Smooth muscle cell (in vitro differentiated cells): ENCODE measurements around the gene JARID2. TPM values are rescaled to one million over a fixed set of nuclear protein-coding genes. Genes with fewer than 3 reads are reported as not detected.

Experiments used
- DNase-seq: peaks from one replicate; lab custom pipeline; 2025; ENCODE audit not compliant: unreplicated experiment; lab: John Stamatoyannopoulos, UW
- H2AFZ ChIP-seq: fragments of 200-600 bp; sonication (generic); 2 replicates; pipeline ENCODE4 v1.6.0; 2016; ENCODE audit warnings: antibody characterized with exemption, low read depth, mild to moderate bottlenecking
- H3F3A ChIP-seq: fragments of 200-600 bp; sonication (generic); 2 replicates; pipeline ENCODE4 v1.6.0; 2017; ENCODE audit warnings: antibody characterized with exemption, low read depth
- H3K27ac ChIP-seq: fragments of 200-600 bp; sonication (generic); 2 replicates; pipeline ENCODE4 v1.5.1; 2016; ENCODE audit warnings: low read depth, mild to moderate bottlenecking
- H3K27me3 ChIP-seq: fragments of 200-600 bp; sonication (generic); 2 replicates; pipeline ENCODE4 v1.6.1; 2016; ENCODE audit warnings: low read depth, mild to moderate bottlenecking
- H3K36me3 ChIP-seq: fragments of 200-600 bp; sonication (generic); 2 replicates; pipeline ENCODE4 v1.5.1; 2016; ENCODE audit warnings: low read depth
- H3K4me1 ChIP-seq: fragments of 200-600 bp; sonication (generic); 2 replicates; pipeline ENCODE4 v1.5.1; 2016; ENCODE audit warnings: low read depth
- H3K4me2 ChIP-seq: fragments of 200-600 bp; sonication (generic); 2 replicates; pipeline ENCODE4 v1.6.0; 2016; ENCODE audit warnings: mild to moderate bottlenecking
- H3K4me3 ChIP-seq: fragments of 200-600 bp; sonication (generic); 2 replicates; pipeline ENCODE4 v1.5.1; 2016; ENCODE audit warnings: mild to moderate bottlenecking
- H3K79me2 ChIP-seq: fragments of 200-600 bp; sonication (generic); 2 replicates; pipeline ENCODE4 v1.6.0; 2016; ENCODE audit warnings: low read depth, mild to moderate bottlenecking
- H3K9ac ChIP-seq: fragments of 200-600 bp; sonication (generic); 2 replicates; pipeline ENCODE4 v1.6.0; 2016; ENCODE audit warnings: low read depth
- H3K9me3 ChIP-seq: fragments of 200-600 bp; sonication (generic); replicated peaks from 2 replicates; pipeline ENCODE4 v1.5.1; 2016; ENCODE audit warnings: low read depth
- H4K20me1 ChIP-seq: fragments of 200-600 bp; sonication (generic); 2 replicates; pipeline ENCODE4 v1.6.0; 2016; ENCODE audit warnings: low read depth
- WGBS: methylation state at CpG from one replicate; pipeline ENCODE4 v1.1.7; 2016; ENCODE audit warnings: low lambda C conversion rate; 5-methylcytosine and 5-hydroxymethylcytosine counted together
- polyA plus RNA-seq: library from polyadenylated mRNA; unstranded; fragments of >200 nt; fragmentation: Nextera tagmentation; extraction: Ambion mirVana; gene quantifications from 2 replicates; pipeline ENCODE4 v1.2.1, GENCODE V29; 2016
- total RNA-seq: library from RNA; depleted of rRNA; stranded (reverse); fragments of >200 nt; gene quantifications from 2 replicates; pipeline ENCODE4 v1.2.3, GENCODE V29; 2014
- TF ChIP-seq, protein P1 (sequence below): fragments of 200-600 bp; sonication (generic); IDR thresholded peaks from 2 replicates; pipeline ENCODE4 v1.5.1; 2017; ENCODE audit warnings: borderline replicate concordance, mild to moderate bottlenecking, antibody characterized with exemption; ENCODE audit not compliant: insufficient read depth, poor library complexity, severe bottlenecking

JARID2 gene
- total and polyA plus RNA-seq, 2 experiments from 2014 or later = 5.2 to 10.2 TPM

DNA sequence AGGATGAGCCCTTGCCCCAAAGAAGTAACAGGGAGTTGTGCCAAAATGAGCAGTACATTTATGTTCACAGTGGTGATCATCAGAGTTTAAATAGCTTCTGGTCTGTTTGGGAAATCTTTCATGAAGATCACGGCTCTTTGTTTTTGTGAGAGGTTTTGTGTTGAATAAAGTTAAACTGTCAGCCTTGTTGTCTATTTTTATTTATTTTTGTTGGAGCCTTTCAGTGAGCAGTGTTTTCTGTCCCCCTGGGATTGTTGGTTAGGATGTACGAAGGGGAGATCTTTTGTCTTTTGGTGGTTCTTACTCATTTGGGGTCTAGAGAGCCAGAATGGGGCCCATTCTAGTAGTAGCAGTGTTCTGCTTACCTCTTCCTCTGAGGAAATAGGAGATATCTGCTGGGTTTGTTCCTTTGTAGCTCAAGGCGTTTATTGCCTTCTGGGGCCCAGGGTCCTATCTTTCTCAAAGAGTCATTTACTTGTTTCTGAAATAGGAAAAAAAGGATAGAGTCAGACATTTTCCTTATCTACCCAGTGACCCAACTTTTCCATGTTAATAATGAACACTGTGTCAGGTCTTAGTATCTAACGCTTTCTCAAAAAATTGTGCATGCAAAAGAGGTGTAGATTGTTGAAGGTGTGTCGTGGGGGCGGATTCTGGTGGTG is 157.4 kb downstream of the JARID2 start:
- Histone ChIP-seq H3K9ac (no peak overlapping the region), H3K36me3 (no peaks in the 10 kb centered on the region), H3K4me1 (peaks cover 41% of the 10 kb centered on the region), H4K20me1 (peaks cover 100% of the 10 kb centered on the region), H3K27me3 (no peaks in the 10 kb centered on the region), H3K4me3 (no peak overlapping the region), H3K9me3 (no peaks in the 10 kb centered on the region), H3F3A (peaks cover 9% of the 10 kb centered on the region), H2AFZ (no peak overlapping the region), H3K4me2 (peak overlapping the region; percentile 49), H3K79me2 (peaks cover 48% of the 10 kb centered on the region), H3K27ac (no peak overlapping the region)
- WGBS = 79% methylated on average over 6 of the region's 6 CpGs
- no peak for DNase-seq
- TF ChIP-seq, protein P1, sequence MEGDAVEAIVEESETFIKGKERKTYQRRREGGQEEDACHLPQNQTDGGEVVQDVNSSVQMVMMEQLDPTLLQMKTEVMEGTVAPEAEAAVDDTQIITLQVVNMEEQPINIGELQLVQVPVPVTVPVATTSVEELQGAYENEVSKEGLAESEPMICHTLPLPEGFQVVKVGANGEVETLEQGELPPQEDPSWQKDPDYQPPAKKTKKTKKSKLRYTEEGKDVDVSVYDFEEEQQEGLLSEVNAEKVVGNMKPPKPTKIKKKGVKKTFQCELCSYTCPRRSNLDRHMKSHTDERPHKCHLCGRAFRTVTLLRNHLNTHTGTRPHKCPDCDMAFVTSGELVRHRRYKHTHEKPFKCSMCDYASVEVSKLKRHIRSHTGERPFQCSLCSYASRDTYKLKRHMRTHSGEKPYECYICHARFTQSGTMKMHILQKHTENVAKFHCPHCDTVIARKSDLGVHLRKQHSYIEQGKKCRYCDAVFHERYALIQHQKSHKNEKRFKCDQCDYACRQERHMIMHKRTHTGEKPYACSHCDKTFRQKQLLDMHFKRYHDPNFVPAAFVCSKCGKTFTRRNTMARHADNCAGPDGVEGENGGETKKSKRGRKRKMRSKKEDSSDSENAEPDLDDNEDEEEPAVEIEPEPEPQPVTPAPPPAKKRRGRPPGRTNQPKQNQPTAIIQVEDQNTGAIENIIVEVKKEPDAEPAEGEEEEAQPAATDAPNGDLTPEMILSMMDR = no peak

DNA sequence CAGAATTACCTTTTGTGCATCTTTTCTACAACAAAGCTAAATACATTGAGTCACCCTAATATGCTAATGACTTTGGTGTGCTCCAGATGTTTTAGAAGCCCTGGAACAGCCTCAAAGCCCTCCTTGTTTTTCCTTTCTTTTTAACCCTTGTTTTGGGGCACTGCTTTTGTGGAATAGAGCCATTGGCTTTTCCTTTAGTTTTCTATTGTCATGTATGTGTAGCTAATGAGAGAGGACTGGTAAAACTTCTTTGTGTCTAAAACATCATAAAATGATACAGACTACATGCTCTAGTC is 158.8 kb downstream of the JARID2 start:
- H3K4me3 ChIP-seq = no peak overlapping the region
- H3F3A ChIP-seq = peaks cover 5% of the 10 kb centered on the region
- TF ChIP-seq, protein P1 = no peak
- H2AFZ ChIP-seq = no peak overlapping the region
- no peaks in the 10 kb centered on the region for H3K36me3 ChIP-seq
- peaks cover 41% of the 10 kb centered on the region for H3K4me1 ChIP-seq
- no peaks in the 10 kb centered on the region for H3K9me3 ChIP-seq
- no peak overlapping the region for H3K27ac ChIP-seq
- no peak overlapping the region for H3K4me2 ChIP-seq
- no peaks in the 10 kb centered on the region for H3K27me3 ChIP-seq
- DNase-seq = no peak
- H3K79me2 ChIP-seq = peaks cover 39% of the 10 kb centered on the region
- no peak overlapping the region for H3K9ac ChIP-seq
- H4K20me1 ChIP-seq = peaks cover 100% of the 10 kb centered on the region

DNA sequence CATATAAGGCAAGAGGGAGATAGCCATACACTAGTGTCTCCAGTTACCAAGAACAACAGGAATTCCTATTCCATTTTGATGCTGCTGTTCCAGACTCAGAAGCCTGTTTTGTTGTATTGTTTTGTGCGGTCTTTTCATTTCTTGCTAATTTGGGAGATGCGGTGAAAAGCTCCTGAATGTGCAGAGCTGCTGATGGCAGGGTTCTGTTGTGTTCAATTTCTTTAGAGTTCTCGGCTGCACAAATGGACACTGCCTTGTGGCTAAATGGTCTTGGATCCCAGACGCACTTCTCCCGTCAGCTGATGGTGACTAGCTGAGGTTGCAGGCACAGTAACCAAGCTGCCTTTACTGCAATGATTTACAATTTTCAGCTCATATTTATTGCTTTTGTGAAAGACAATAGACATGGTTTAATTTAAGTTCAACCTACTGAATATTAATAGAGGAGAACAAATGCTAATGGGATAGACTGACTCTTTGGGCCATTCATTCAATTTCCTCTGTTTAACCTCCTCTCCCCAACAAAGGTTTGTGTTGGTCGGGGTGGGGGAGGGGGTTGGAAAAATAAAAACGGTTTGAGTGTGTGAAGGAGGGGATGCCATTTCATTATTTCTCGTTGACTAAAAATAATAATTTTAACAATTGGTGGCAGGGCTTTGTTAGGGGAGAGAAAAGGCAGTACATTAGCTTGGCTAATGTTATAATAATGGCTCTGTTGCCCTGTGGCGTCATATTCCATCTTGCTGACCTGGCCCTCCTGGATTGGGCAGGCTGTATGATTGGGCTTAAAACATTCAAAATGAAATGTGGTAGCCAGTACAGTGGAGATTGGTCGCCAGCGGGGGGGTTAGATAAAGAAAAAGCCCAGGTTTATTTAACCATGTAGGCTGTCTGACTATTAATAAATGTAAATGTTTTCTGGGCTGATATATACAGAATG is 159.5 kb downstream of the JARID2 start:
- Histone ChIP-seq H3K79me2 (peaks cover 34% of the 10 kb centered on the region), H3K36me3 (no peaks in the 10 kb centered on the region), H4K20me1 (peaks cover 100% of the 10 kb centered on the region)

More for the DNA sequence above, 159.5 kb downstream of the JARID2 start:
- no peak for DNase-seq
- peaks cover 35% of the 10 kb centered on the region for H3K4me1 ChIP-seq
- H3K4me2 ChIP-seq = no peak overlapping the region
- no peak overlapping the region for H2AFZ ChIP-seq
- no peak overlapping the region for H3K9ac ChIP-seq
- peaks cover 4% of the 10 kb centered on the region for H3F3A ChIP-seq
- H3K9me3 ChIP-seq = no peaks in the 10 kb centered on the region
- 92% methylated on average over 11 of the region's 11 CpGs for WGBS
- no peak overlapping the region for H3K27ac ChIP-seq
- H3K27me3 ChIP-seq = no peaks in the 10 kb centered on the region
- no peak overlapping the region for H3K4me3 ChIP-seq
- TF ChIP-seq, protein P1 = no peak
